Ramos (cell line): ENCODE measurements around the gene HEXD.
"Not testable (repeated sequence)": the region's sequence is repeated elsewhere in the genome, so short reads cannot be mapped to it uniquely, and the experiment has no call there.

ENCODE experiments used
- in situ Hi-C: fragments of 300-500 bp; cut with MboI; formaldehyde crosslinking; loops from one replicate; pipeline ENCODE4 v1.14.3; 2022; ENCODE audit warnings: low sequenced_read_pairs; ENCODE audit not compliant: unreplicated experiment

Gene HEXD

GRCh38 chr17:82450357-82451106 lies 32.4 kb downstream of the HEXD start, which contains the start of gene CYBC1:
Gene CYBC1 (minus strand): TSS chr17:82450752. CDS start chr17:82449254, 1,498 bp downstream.
- in situ Hi-C loops, result no loop called here

- in situ Hi-C loops, result no loop called here
Measured at GRCh38 chr17:82452162-82452561, 34.0 kb downstream of the HEXD start.

GRCh38 chr17:82453151-82453550 lies 35.0 kb downstream of the HEXD start:
- in situ Hi-C loops, result not testable (repeated sequence)

GRCh38 chr17:82453706-82454105 lies 35.6 kb downstream of the HEXD start:
- in situ Hi-C loops, result not testable (repeated sequence)

GRCh38 chr17:82457073-82457928 lies 39.2 kb downstream of the HEXD start:
- in situ Hi-C loops, result no loop called here

GRCh38 chr17:82457929-82458178 lies 39.7 kb downstream of the HEXD start:
- in situ Hi-C loops, result no loop called here

GRCh38 chr17:82458179-82458884 lies 40.2 kb downstream of the HEXD start, which contains the start of gene NARF:
Gene NARF (plus strand): TSS chr17:82458741. CDS start chr17:82458804, 63 bp downstream.
- in situ Hi-C loops, result no loop called here

- in situ Hi-C loops, result no loop called here
Measured at GRCh38 chr17:82458885-82459424, 40.8 kb downstream of the HEXD start.

GRCh38 chr17:82459936-82460335 lies 41.8 kb downstream of the HEXD start:
- in situ Hi-C loops, result not testable (repeated sequence)

- in situ Hi-C loops, result no loop called here
Measured at GRCh38 chr17:82461827-82462524, 43.8 kb downstream of the HEXD start.

GRCh38 chr17:82463391-82463790 lies 45.2 kb downstream of the HEXD start:
- in situ Hi-C loops, result no loop called here

- in situ Hi-C loops, result no loop called here
Measured at GRCh38 chr17:82463925-82464566, 45.9 kb downstream of the HEXD start.

- in situ Hi-C loops, result no loop called here
Measured at GRCh38 chr17:82464567-82464929, 46.4 kb downstream of the HEXD start.

GRCh38 chr17:82465023-82465603 lies 47.0 kb downstream of the HEXD start:
- in situ Hi-C loops, result no loop called here

- in situ Hi-C loops, result no loop called here
Measured at GRCh38 chr17:82468692-82469091, 50.5 kb downstream of the HEXD start.

GRCh38 chr17:82470065-82470464 lies 51.9 kb downstream of the HEXD start:
- in situ Hi-C loops, result no loop called here

- in situ Hi-C loops, result no loop called here
Measured at GRCh38 chr17:82474223-82475010, 56.3 kb downstream of the HEXD start.

- in situ Hi-C loops, result no loop called here
Measured at GRCh38 chr17:82475458-82475857, 57.3 kb downstream of the HEXD start.
